GM20000 (cell line): ENCODE measurements around the gene ZXDC.

Source experiments
- DNase-seq: peaks from one replicate; pipeline ENCODE4 v3.0.0; 2012; ENCODE audit warnings: low spot score
- CTCF ChIP-seq: IDR thresholded peaks from 2 replicates; pipeline ENCODE4 v1.5.1; 2012; ENCODE audit warnings: mild to moderate bottlenecking, control low read depth; ENCODE audit errors: extremely low read depth, missing control alignments

ZXDC gene

GRCh38 chr3:126456211-126456610 lies 19.5 kb downstream of the ZXDC start:
- no peak for DNase-seq
- no peak for TF ChIP-seq CTCF

- TF ChIP-seq CTCF = no peak
- DNase-seq = no peak
Measured at GRCh38 chr3:126454437-126455198, 21.1 kb downstream of the ZXDC start.

GRCh38 chr3:126454025-126454424 lies 21.7 kb downstream of the ZXDC start:
- no peak for DNase-seq

GRCh38 chr3:126452213-126452612 lies 23.5 kb downstream of the ZXDC start:
- DNase-seq = no peak
- TF ChIP-seq CTCF = no peak

More at GRCh38 chr3:126454025-126454424, 21.7 kb downstream of the ZXDC start:
- no peak for TF ChIP-seq CTCF

- no peak for DNase-seq
Measured at GRCh38 chr3:126451511-126451910, 24.2 kb downstream of the ZXDC start.

GRCh38 chr3:126450744-126451143 lies 24.9 kb downstream of the ZXDC start:
- no peak for TF ChIP-seq CTCF
- no peak for DNase-seq

More at GRCh38 chr3:126451511-126451910, 24.2 kb downstream of the ZXDC start:
- TF ChIP-seq CTCF = no peak

GRCh38 chr3:126450219-126450618 lies 25.5 kb downstream of the ZXDC start:
- no peak for DNase-seq
- no peak for TF ChIP-seq CTCF
